ENCODE measurements around the gene NPHP4. TPM values are rescaled to one million over a fixed set of nuclear protein-coding genes. Genes with fewer than 3 reads are reported as not detected.

The NPHP4 gene
- total RNA-seq, 1 donor from 2014 or later = 8.8 TPM

DNA sequence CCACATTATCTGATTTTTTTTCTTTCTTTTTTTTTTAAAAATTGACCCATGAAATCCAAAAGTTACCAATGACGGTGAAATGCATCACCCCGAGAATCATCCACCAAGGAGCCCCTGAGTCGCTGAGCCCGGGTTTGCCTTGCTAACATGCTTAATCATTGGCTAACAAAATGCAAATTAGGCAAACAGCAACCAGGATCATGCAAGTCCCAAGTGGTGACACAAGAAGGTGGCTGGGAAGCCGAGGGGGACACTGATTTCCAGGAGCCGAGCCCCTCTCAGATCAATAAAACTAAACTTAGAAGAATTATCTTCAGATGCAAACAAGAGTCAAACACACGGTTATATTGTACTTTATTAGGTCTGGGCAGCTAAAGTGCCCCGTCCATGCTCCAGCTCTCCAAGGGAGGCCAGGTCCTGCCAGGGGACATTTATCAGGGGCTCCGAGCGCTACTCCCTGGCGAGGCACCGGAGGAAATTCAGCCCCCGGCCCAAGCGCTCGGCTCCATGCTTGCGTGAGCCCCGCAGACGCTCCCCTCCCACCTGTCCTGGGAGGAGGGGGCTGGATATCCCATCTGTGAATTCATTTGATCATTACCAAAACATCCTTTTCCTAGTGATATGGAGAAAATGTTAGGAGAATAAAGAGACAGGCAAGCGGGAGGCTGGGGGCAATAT is 154.1 kb downstream of the NPHP4 start:
- no peak overlapping the region for H3K4me3 ChIP-seq (ENCODE audit: low read depth, low read length)
- DNase-seq (ENCODE audit: low read depth) = no peak
- TF ChIP-seq, protein P1, sequence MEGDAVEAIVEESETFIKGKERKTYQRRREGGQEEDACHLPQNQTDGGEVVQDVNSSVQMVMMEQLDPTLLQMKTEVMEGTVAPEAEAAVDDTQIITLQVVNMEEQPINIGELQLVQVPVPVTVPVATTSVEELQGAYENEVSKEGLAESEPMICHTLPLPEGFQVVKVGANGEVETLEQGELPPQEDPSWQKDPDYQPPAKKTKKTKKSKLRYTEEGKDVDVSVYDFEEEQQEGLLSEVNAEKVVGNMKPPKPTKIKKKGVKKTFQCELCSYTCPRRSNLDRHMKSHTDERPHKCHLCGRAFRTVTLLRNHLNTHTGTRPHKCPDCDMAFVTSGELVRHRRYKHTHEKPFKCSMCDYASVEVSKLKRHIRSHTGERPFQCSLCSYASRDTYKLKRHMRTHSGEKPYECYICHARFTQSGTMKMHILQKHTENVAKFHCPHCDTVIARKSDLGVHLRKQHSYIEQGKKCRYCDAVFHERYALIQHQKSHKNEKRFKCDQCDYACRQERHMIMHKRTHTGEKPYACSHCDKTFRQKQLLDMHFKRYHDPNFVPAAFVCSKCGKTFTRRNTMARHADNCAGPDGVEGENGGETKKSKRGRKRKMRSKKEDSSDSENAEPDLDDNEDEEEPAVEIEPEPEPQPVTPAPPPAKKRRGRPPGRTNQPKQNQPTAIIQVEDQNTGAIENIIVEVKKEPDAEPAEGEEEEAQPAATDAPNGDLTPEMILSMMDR (conservative IDR thresholded peaks at IDR 0.05; ENCODE audit: low read depth, low read length) = no peak

DNA sequence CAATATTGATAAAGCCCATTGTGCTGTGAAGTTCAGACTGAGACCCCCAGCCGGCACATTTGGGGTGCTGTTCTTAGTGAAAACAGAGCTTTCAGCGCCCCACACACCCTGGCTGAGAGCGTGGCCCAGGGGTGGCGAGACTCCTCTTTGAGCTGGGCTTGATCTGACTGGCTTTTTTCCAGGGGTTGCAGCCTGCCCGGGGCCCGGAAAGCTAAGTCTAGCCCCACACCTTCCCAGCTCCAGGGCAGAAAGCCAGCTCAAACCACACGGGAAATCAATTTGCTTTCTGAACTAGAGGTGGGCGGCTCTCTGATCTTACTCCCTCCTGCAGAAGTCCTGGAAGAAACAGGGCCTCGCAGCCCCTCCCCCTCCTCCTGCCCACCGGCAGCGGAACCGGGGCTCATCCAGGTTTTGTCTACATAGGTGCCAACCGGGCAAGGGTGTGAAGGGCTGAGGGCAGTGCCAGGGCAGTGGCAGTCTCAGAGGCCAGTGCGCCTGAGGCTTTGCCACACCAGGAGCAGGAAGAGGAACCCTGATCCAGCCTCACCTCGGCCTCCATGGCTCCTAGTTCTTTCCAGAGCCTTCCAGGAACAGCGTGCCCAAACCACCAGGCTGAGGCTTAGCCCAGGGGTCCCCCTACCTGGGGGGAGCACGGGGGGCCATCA is 155.3 kb downstream of the NPHP4 start:
- no peak overlapping the region for H3K4me3 ChIP-seq (ENCODE audit: low read depth, low read length)
- DNase-seq (ENCODE audit: low read depth) = no peak
- TF ChIP-seq, protein P1 (conservative IDR thresholded peaks at IDR 0.05; ENCODE audit: low read depth, low read length) = no peak

DNA sequence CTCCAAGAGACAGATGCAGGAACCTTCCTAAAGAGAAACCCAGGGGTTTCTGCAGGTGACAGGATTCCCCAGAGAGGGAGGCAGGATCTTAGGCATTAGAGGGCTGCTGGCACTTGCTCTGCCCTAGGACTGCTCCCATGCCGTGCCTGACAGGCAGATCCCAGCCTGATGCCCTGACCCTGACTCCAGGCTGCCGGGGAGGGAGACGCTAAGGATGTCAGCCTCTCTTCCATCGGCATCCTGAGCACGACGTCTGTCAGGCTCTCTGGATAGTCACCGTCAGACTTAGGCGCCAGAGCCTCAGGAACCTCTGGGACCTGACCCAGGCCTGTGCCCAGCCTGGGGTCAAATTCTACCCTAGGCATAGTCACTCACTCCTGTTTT is 157.1 kb downstream of the NPHP4 start:
- H3K4me3 ChIP-seq (ENCODE audit: low read depth, low read length) = no peak overlapping the region
- TF ChIP-seq, protein P1 (conservative IDR thresholded peaks at IDR 0.05; ENCODE audit: low read depth, low read length) = no peak
- DNase-seq (ENCODE audit: low read depth) = no peak

DNA sequence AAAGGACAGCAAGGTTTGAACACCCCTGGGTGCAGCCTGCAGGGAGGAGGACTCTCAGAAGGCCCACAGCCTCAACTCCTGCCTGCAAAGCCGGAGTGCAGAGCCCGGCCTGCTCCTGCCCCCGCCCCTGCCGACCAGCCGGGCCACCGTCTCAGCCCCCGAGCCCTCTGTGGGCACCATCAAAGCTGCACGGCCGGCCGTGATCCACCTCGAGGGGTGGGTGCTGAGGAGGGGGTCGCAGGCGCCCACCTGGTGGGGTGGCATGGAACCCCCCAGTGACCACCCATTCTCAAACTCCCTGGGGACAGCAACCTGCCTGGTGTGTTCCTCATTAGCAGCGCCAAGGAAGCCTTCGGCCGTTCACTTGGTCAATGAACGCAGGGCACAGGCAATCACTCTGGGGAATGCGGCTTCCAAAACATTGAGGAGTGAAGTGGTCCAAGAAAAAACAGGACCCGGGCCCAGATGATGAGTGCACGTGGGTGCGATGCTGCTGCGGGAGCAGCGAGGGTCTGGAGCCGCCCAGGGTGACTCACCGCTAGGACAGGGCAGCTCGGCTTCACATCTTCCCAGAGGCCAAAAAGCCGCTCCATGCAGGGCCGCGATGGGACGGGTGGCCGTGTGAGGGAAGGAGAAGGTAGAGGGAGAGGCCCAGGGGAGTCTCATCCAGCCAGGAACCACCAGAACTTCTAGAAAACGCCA is 157.6 kb downstream of the NPHP4 start:
- TF ChIP-seq, protein P1 (conservative IDR thresholded peaks at IDR 0.05; ENCODE audit: low read depth, low read length) = no peak
- DNase-seq (ENCODE audit: low read depth) = no peak
- no peak overlapping the region for H3K4me3 ChIP-seq (ENCODE audit: low read depth, low read length)

- TF ChIP-seq, protein P1 (conservative IDR thresholded peaks at IDR 0.05; ENCODE audit: low read depth, low read length) = no peak
- DNase-seq (ENCODE audit: low read depth) = no peak
- no peak overlapping the region for H3K4me3 ChIP-seq (ENCODE audit: low read depth, low read length)
Measured at GRCh38 chr1:5833911-5834310, 158.3 kb downstream of the NPHP4 start.

GRCh38 chr1:5832916-5833895 is 159.0 kb downstream of the NPHP4 start:
- TF ChIP-seq, protein P1 (conservative IDR thresholded peaks at IDR 0.05; ENCODE audit: low read depth, low read length) = no peak
- DNase-seq (ENCODE audit: low read depth) = no peak
- H3K4me3 ChIP-seq (ENCODE audit: low read depth, low read length) = no peak overlapping the region

Measured in epithelial cell of proximal tubule (primary cell).